ENCODE results near the gene CLEC4M.

- TF ChIP-seq POLR2A (IDR thresholded peaks at IDR 0.05), result no peak
- TF ChIP-seq, protein P1, sequence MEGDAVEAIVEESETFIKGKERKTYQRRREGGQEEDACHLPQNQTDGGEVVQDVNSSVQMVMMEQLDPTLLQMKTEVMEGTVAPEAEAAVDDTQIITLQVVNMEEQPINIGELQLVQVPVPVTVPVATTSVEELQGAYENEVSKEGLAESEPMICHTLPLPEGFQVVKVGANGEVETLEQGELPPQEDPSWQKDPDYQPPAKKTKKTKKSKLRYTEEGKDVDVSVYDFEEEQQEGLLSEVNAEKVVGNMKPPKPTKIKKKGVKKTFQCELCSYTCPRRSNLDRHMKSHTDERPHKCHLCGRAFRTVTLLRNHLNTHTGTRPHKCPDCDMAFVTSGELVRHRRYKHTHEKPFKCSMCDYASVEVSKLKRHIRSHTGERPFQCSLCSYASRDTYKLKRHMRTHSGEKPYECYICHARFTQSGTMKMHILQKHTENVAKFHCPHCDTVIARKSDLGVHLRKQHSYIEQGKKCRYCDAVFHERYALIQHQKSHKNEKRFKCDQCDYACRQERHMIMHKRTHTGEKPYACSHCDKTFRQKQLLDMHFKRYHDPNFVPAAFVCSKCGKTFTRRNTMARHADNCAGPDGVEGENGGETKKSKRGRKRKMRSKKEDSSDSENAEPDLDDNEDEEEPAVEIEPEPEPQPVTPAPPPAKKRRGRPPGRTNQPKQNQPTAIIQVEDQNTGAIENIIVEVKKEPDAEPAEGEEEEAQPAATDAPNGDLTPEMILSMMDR (IDR thresholded peaks at IDR 0.05), result no peak
Observed at GRCh38 chr19:7744871-7745650, 18.0 kb upstream of the CLEC4M start.

Measured in vagina (tissue), 2 donors.